ENCODE data around the gene ATP5IF1. TPM values are rescaled to one million over a fixed set of nuclear protein-coding genes. Genes with fewer than 3 reads are reported as not detected.

The ATP5IF1 gene
- total RNA-seq, 2 donors from 2014 or later = 75.6 to 83.7 TPM

GRCh38 chr1:28244549-28245251 is 8.8 kb downstream of the ATP5IF1 start:
- Mint-ChIP-seq H3K36me3 (ENCODE audit: low read depth) (no peaks in the 10 kb centered on the region), H3K27me3 (no peaks in the 10 kb centered on the region), H3K4me3 (peak overlapping the region; percentile 55), H3K27ac (peak overlapping the region; percentile 99), H3K4me1 (peaks cover 40% of the 10 kb centered on the region)
- DNase-seq = no peak
- H3K9me3 ChIP-seq (ENCODE audit: control insufficient read depth, low read length, poor library complexity, severe bottlenecking) = no peaks in the 10 kb centered on the region
- ATAC-seq = no peak

- H3K9me3 ChIP-seq (ENCODE audit: control insufficient read depth, low read length, poor library complexity, severe bottlenecking) = no peaks in the 10 kb centered on the region
- Mint-ChIP-seq H3K4me1 (peaks cover 40% of the 10 kb centered on the region), H3K36me3 (ENCODE audit: low read depth) (no peaks in the 10 kb centered on the region), H3K4me3 (peak overlapping the region; percentile 87), H3K27me3 (no peaks in the 10 kb centered on the region), H3K27ac (peak overlapping the region; percentile 99)
- ATAC-seq (peak; percentile 62), DNase-seq (peak in 2 of 3 donors; percentile 16 to 35)
These were observed 10.5 kb downstream of the ATP5IF1 start for GRCh38 chr1:28246427-28246832.

DNA sequence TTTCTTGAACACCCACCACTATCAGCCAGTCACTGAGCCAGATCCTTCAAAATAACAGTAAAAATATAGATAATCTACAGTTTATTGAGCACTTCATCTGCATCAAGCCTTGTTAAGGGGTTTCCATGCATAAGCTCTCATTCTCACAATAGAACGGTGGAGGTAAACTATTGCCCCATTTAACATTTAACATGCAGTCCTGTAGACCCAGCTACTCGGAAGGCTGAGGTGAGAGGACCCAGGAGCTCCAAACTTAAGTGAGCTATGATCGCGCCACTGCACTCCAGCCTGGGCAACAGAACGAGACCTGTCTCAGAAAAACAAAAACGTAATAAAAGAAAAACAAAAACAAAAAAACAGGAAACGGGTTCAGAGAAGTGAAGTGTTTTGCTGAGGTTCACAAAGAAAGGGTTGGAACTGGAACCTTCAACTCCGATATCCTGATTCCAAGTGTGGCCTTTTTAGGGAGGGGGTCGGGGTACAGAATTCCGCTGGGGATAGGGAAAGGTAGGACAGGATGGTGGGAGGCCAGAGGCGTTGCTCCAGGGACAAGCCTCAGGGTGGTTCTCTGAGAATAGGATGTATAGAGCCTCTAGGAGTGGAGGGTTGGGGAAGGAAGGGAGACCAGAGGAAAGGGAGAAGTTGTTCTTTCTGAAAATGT is 11.8 kb downstream of the ATP5IF1 start:
- no peaks in the 10 kb centered on the region for H3K36me3 Mint-ChIP-seq (ENCODE audit: low read depth)
- H3K27ac Mint-ChIP-seq = peak overlapping the region; percentile 99
- no peaks in the 10 kb centered on the region for H3K27me3 Mint-ChIP-seq
- H3K4me3 Mint-ChIP-seq = peak overlapping the region; percentile 87
- H3K4me1 Mint-ChIP-seq = peaks cover 38% of the 10 kb centered on the region
- DNase-seq (no peak), ATAC-seq (no peak)
- no peaks in the 10 kb centered on the region for H3K9me3 ChIP-seq (ENCODE audit: control insufficient read depth, low read length, poor library complexity, severe bottlenecking)

DNA sequence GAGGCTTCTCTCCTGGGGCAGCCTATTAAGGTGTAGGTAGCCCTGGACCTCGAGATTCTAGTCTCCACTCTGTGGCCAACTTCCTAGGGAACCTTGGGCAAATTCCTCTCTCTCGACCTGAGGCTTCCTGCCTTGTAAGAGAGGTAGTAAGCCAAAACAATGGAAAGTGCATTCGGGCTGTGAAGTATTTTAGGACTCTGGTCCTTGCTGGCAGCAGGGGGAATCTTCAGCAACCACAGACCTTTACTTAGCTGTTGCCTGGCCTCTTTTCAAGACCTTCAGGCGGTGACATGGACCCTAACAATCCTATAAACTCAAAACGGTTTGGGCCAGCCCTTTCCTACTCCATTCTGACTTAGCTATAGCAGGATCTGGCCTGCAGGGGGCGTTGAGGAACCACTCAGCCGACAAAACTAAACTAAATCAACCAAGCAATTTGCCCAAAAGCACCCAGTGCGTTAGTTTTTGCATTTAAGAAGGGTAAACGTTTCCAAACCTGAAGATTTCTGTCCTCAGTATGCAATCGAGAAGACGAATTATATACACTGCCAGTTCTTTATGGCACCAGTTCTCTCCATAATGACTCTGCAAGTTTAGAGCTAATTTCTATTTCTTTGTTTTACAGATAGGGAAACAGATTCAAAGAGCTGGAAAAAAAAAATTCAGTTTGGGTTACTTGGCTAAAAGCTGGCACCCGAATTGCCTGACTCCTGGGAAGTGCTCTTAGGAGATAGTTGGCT is 12.5 kb downstream of the ATP5IF1 start:
- ATAC-seq = peak; percentile 22
- Mint-ChIP-seq H3K4me1 (peaks cover 35% of the 10 kb centered on the region), H3K27ac (peak overlapping the region; percentile 99), H3K4me3 (peak overlapping the region; percentile 87), H3K36me3 (ENCODE audit: low read depth) (no peaks in the 10 kb centered on the region), H3K27me3 (no peaks in the 10 kb centered on the region)
- no peaks in the 10 kb centered on the region for H3K9me3 ChIP-seq (ENCODE audit: control insufficient read depth, low read length, poor library complexity, severe bottlenecking)
- DNase-seq = peak; percentile 63 to 76 (median 69)

DNA sequence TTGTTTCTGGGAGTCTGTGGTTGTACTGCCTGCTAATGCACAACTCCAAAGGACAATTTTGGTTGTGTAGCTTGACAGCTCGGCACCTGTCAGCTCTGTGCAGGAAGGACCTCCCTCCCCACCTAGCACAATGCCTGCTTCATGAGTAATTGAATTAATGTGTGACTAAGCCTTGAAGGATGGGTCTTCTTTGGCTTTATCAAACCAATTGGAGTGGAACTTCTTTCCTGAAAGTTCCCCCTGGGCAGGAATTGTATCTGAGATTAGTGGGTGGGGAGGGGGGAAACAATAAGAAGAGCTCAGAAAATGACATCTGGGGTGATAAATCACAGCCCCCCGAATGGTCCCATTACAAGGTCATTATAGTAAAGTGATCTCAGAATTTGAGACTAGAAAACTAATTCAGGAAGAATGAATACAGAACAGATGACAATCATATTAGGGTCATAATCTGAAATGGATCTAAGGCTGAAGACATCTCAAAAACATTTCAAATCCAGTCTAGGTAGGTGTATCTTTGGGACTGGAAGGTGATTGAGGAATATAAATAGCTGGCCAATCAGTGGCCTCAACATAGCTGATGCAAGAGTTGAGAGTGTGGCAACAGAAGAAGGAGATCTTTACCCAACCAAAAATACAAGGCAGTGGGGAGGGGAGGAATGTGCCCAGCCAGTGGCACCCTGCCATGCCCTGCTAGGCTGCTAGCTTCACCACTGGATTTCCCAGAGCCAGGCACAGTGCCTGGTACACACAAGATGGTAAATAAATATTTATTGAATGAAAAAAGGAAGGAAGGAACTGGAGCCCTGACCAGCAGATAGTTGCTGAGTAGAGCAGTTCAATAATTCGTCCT is 13.3 kb downstream of the ATP5IF1 start:
- Mint-ChIP-seq H3K27ac (peak overlapping the region; percentile 99), H3K4me3 (peak overlapping the region; percentile 87), H3K27me3 (no peaks in the 10 kb centered on the region), H3K36me3 (ENCODE audit: low read depth) (no peaks in the 10 kb centered on the region), H3K4me1 (peaks cover 30% of the 10 kb centered on the region)
- ATAC-seq = no peak
- no peaks in the 10 kb centered on the region for H3K9me3 ChIP-seq (ENCODE audit: control insufficient read depth, low read length, poor library complexity, severe bottlenecking)
- DNase-seq = no peak

GRCh38 chr1:28249866-28250295 is 14.0 kb downstream of the ATP5IF1 start:
- H3K27ac Mint-ChIP-seq = peak overlapping the region; percentile 9
- ATAC-seq = no peak

GRCh38 chr1:28256197-28256827 is 20.4 kb downstream of the ATP5IF1 start:
- Mint-ChIP-seq H3K4me1 (peaks cover 27% of the 10 kb centered on the region), H3K27ac (peak overlapping the region; percentile 0), H3K4me3 (peak overlapping the region; percentile 76), H3K36me3 (ENCODE audit: low read depth) (no peaks in the 10 kb centered on the region), H3K27me3 (no peaks in the 10 kb centered on the region)
- no peak for DNase-seq
- no peaks in the 10 kb centered on the region for H3K9me3 ChIP-seq (ENCODE audit: control insufficient read depth, low read length, poor library complexity, severe bottlenecking)
- peak; percentile 52 for ATAC-seq

More at GRCh38 chr1:28249866-28250295, 14.0 kb downstream of the ATP5IF1 start:
- Mint-ChIP-seq H3K36me3 (ENCODE audit: low read depth) (no peaks in the 10 kb centered on the region), H3K4me3 (no peak overlapping the region), H3K4me1 (peaks cover 28% of the 10 kb centered on the region), H3K27me3 (no peaks in the 10 kb centered on the region)
- no peak for DNase-seq
- no peaks in the 10 kb centered on the region for H3K9me3 ChIP-seq (ENCODE audit: control insufficient read depth, low read length, poor library complexity, severe bottlenecking)

- H3K4me1 Mint-ChIP-seq = peaks cover 29% of the 10 kb centered on the region
- H3K36me3 Mint-ChIP-seq (ENCODE audit: low read depth) = no peaks in the 10 kb centered on the region
- no peaks in the 10 kb centered on the region for H3K27me3 Mint-ChIP-seq
- no peaks in the 10 kb centered on the region for H3K9me3 ChIP-seq (ENCODE audit: control insufficient read depth, low read length, poor library complexity, severe bottlenecking)
- DNase-seq = no peak
- H3K4me3 Mint-ChIP-seq = no peak overlapping the region
- ATAC-seq = no peak
- H3K27ac Mint-ChIP-seq = no peak overlapping the region
These were observed 21.8 kb downstream of the ATP5IF1 start for GRCh38 chr1:28257736-28258135.

GRCh38 chr1:28258628-28259251 is 22.8 kb downstream of the ATP5IF1 start:
- H3K4me1 Mint-ChIP-seq = peaks cover 32% of the 10 kb centered on the region

DNA sequence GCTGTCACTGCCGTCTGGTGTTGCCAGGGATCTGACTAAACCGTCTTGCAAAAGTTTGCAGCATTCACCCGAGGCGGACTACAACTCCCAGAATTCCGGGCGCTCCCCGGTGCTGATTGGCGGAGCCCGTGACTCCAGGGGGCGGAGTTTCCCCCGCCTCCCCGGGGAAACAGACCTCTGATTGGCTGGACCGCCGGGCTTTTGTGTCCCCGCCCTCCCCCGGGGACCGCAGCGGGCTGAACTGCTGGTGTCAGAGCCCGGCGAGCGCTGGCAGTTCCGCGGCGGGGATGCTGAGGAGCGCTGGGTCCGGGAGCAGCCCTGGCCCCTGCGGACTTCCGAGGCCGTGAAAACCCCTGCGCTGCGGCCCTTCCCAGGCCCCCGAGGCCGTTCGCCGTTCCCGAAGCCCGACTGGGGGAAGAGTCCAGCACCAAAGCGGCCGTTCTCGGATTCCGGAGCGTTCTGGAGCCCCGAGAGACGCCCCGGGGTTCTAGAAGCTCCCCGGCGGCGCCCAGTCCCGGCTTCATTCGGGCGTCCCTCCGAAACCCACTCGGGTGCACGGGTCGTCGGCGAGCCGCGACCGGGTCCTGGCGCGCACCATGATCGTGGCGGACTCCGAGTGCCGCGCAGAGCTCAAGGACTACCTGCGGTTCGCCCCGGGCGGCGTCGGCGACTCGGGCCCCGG is 23.5 kb downstream of the ATP5IF1 start, which contains the start of gene SESN2:
SESN2 (plus strand) TSS at position 267 of the 682 bp plus-strand sequence; CDS start at position 597, 330 bp downstream.
- H3K36me3 Mint-ChIP-seq (ENCODE audit: low read depth) = no peaks in the 10 kb centered on the region
- DNase-seq = peak; percentile 98 to 99 (median 98)
- no peaks in the 10 kb centered on the region for H3K9me3 ChIP-seq (ENCODE audit: control insufficient read depth, low read length, poor library complexity, severe bottlenecking)
- peak within 1 kb of the TSS; percentile 88 for H3K4me3 Mint-ChIP-seq
- ATAC-seq = peak; percentile 98
- H3K27me3 Mint-ChIP-seq = no peaks in the 10 kb centered on the region
- H3K4me1 Mint-ChIP-seq = peaks cover 32% of the 10 kb centered on the region
- peak within 1 kb of the TSS; percentile 9 for H3K27ac Mint-ChIP-seq

More at GRCh38 chr1:28258628-28259251, 22.8 kb downstream of the ATP5IF1 start:
- Mint-ChIP-seq H3K27ac (peak overlapping the region; percentile 9), H3K27me3 (no peaks in the 10 kb centered on the region), H3K36me3 (ENCODE audit: low read depth) (no peaks in the 10 kb centered on the region), H3K4me3 (peak overlapping the region; percentile 88)
- DNase-seq (no peak), ATAC-seq (no peak)
- H3K9me3 ChIP-seq (ENCODE audit: control insufficient read depth, low read length, poor library complexity, severe bottlenecking) = no peaks in the 10 kb centered on the region

DNA sequence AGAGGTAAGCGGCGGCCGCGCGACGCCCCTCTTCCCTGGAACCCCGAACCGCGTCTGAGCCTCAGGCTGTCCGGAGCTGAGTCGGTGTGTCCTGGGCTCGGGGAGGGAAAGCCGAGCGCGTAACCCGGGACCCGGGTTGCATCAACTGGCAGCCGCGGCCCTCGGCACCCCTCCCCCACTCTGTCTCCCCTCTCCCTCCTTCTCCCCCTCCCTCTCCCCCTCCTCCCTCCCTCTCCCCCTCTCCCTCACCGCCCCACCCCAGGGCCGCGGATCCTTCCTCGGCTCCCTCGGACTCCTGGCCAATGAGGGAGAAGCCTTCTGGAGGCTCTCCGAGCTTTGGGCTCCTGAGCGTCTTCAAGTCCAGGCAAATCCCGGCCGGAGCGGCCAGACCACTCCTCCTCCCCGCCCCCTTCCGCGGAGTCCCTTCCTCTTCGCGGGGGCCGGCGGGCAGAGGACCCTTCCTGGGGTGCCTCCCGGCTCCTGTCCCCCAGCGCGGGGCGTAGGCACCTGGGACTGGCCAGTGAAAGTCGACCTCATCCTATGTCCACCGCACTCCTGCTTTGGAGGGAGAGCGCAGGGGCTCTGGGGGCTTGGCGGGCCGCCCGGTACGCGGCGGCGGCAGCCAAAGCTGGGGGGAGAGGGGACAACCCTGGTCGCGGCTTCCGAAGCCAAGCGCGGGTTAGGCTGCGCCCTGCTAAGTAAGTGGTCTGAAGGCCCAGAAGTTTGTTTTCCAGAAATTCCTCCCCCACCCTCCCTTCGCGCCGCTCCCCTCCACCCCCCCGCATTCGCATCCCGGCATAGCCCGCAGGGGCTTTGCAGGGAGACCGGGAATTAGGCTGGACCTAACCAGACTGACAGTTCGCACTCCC is 24.2 kb downstream of the ATP5IF1 start:
- H3K9me3 ChIP-seq (ENCODE audit: control insufficient read depth, low read length, poor library complexity, severe bottlenecking) = no peaks in the 10 kb centered on the region
- Mint-ChIP-seq H3K36me3 (ENCODE audit: low read depth) (no peaks in the 10 kb centered on the region), H3K4me3 (peak overlapping the region; percentile 88), H3K27me3 (no peaks in the 10 kb centered on the region), H3K27ac (peak overlapping the region; percentile 9), H3K4me1 (peaks cover 32% of the 10 kb centered on the region)
- no peak for ATAC-seq
- no peak for DNase-seq
